Bone marrow (tissue), 2 donors: ENCODE measurements around the gene SNAPC4.
"Not testable (repeated sequence)": the region's sequence is repeated elsewhere in the genome, so short reads cannot be mapped to it uniquely, and the experiment has no call there.

ENCODE experiments used
- DNase-seq, 2 donors: peaks; one replicate each; lab custom pipeline; 2025; lab: John Stamatoyannopoulos, UW

SNAPC4 gene

GRCh38 chr9:136432591-136432990 lies 32.6 kb upstream of the SNAPC4 start:
- no peak for DNase-seq

- DNase-seq, result no peak
Observed at GRCh38 chr9:136431782-136432350, 31.9 kb upstream of the SNAPC4 start.

- no peak for DNase-seq
Observed at GRCh38 chr9:136430588-136431234, 30.7 kb upstream of the SNAPC4 start.

- no peak for DNase-seq
Observed at GRCh38 chr9:136429683-136430491, 29.9 kb upstream of the SNAPC4 start.

GRCh38 chr9:136429075-136429628 lies 29.2 kb upstream of the SNAPC4 start:
- no peak for DNase-seq

- DNase-seq, result no peak
Observed at GRCh38 chr9:136426787-136427186, 26.8 kb upstream of the SNAPC4 start.

GRCh38 chr9:136425367-136425766 lies 25.4 kb upstream of the SNAPC4 start:
- DNase-seq, result not testable (repeated sequence)

- no peak for DNase-seq
Observed at GRCh38 chr9:136424750-136425362, 24.9 kb upstream of the SNAPC4 start.

- no peak for DNase-seq
Observed at GRCh38 chr9:136423432-136424146, 23.6 kb upstream of the SNAPC4 start.

GRCh38 chr9:136422876-136423275 lies 22.9 kb upstream of the SNAPC4 start:
- DNase-seq, result no peak

- DNase-seq, result no peak
Observed at GRCh38 chr9:136421791-136422190, 21.8 kb upstream of the SNAPC4 start.

GRCh38 chr9:136419092-136419420 lies 19.1 kb upstream of the SNAPC4 start:
- DNase-seq, result no peak

GRCh38 chr9:136418182-136419091 lies 18.5 kb upstream of the SNAPC4 start:
- no peak for DNase-seq

- DNase-seq, result no peak
Observed at GRCh38 chr9:136416914-136417313, 16.9 kb upstream of the SNAPC4 start.

GRCh38 chr9:136416427-136416826 lies 16.5 kb upstream of the SNAPC4 start:
- DNase-seq, result no peak

GRCh38 chr9:136412962-136413361 lies 13.0 kb upstream of the SNAPC4 start:
- no peak for DNase-seq

- DNase-seq, result no peak
Observed at GRCh38 chr9:136411378-136411777, 11.4 kb upstream of the SNAPC4 start.

- DNase-seq, result peak; percentile 89
Observed at GRCh38 chr9:136410500-136411287, 10.7 kb upstream of the SNAPC4 start, which contains the start of the genes ENTR1 and PMPCA. Gene ENTR1, minus strand, starts transcription at chr9:136410614. Its CDS starts 217 bp downstream, at chr9:136410397. Gene PMPCA, plus strand, starts transcription at chr9:136410658. Its CDS starts 11 bp downstream, at chr9:136410669.

- peak in 1 of 2 donors; percentile 14 for DNase-seq
Observed at GRCh38 chr9:136409557-136410455, 9.8 kb upstream of the SNAPC4 start.
